DMS153 (cell line): Measurements from ENCODE around the gene ARID4A.
"Not testable (repeated sequence)": the region's sequence is repeated elsewhere in the genome, so short reads cannot be mapped to it uniquely, and the experiment has no call there.

Source experiments
- DNase-seq: peaks from one replicate; lab custom pipeline; 2025; lab: John Stamatoyannopoulos, UW

Gene ARID4A

GRCh38 chr14:58362272-58362671 lies 63.9 kb downstream of the ARID4A start:
- DNase-seq: not testable (repeated sequence)

DNA sequence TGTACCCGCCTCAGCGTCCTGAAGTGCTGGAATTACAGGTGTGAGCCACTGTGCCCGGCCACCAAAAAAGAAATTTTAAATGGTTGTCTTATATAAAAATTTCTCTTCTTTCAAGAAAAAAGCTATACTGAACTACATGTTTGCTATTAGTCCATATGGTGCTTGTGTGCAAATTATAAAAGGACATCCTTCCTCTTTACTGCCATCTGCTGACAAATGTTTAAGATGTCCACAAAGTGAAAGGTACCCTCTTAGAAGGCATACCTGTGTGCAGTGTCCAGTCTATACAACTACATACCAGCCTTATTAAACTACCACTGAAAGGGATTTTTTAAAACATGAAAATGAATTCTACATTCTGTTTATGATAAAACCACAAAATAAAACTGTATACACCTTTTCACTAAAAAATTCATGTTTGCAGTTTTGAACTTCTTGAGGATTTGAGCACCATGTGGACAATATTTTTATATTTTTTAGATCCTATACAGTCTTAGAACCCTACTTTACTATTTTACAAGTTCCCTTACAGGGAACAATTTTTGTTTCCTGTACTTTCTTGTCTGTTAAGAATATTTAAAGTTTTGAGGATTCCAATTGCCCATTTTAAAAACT lies 64.5 kb downstream of the ARID4A start:
- DNase-seq: peak; percentile 54

GRCh38 chr14:58364316-58364715 lies 66.0 kb downstream of the ARID4A start:
- no peak for DNase-seq

DNA sequence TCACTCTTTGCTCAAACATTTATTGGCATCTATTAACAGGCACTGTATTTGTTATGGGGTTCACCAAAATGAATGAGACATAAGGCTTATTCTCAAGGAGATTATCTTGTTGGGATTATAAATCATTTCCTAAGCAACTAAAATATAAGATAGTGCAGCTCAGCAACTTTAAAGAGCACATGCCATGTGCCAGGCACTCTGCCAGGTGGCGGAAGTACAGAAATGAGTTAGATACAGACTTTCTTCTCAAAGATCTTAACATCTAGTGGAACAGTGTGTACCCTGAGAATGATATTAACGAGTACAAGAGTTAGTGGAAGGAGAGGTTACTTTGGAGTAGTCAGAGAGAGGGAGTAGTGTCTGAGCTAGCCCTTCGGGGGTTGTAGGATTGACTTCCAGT lies 68.9 kb downstream of the ARID4A start:
- DNase-seq: no peak

GRCh38 chr14:58368956-58369355 lies 70.6 kb downstream of the ARID4A start:
- DNase-seq: no peak

GRCh38 chr14:58376791-58377190 lies 78.4 kb downstream of the ARID4A start:
- DNase-seq: no peak

DNA sequence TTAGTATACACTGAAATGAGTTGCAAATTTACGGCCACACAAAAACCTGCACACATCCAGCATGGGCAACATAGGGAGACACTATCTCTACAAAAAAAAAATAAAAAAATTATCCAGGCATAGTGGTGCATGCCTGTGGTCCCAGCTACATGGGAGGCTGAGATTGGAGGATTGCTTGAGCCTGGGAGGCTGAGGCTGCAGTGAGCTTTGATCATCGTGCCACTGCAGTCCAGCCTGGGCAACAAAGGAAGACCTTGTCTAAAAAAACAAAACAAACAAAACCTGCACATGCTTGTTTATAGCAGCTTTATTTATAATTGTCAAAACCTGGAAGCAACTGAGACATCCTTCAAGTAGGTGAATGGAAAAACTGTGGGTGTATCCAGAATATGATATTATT lies 92.5 kb downstream of the ARID4A start:
- DNase-seq: no peak

DNA sequence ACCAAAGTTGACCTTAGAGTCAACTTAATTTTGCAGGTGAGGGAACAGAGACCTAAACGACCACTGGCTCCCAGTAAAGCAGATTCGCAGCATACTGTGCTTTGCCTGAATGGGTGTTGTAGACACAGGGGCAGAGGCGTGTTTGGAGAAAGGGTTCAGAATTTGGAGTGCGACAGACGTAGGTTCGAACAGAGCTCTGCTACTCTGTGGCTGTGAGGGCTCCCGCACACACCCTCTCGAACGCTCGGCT lies 97.1 kb downstream of the ARID4A start:
- no peak for DNase-seq

GRCh38 chr14:58395812-58396788 lies 97.7 kb downstream of the ARID4A start, which contains the start of gene TOMM20L:
Gene TOMM20L (plus strand): TSS chr14:58395930. CDS start chr14:58395958, 28 bp downstream.
- DNase-seq: peak; percentile 56

DNA sequence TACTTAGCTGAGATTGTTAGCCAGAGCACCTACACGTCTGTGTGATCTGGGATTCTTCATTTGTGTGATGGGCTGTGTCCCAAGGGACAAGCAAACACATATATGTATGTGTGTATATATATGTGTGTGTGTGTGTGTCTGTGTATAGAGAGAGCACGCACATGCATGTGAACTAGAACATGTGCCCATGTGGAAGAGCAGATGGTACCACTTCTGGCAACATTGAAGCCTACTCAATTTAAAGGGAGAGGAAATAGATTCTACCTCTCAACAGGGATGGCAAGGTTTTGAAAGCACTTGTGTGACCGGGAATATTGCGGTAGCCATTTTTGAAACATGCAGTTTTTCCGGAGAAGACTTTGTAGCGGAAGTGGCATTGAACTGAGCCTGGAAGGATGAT lies 98.8 kb downstream of the ARID4A start:
- DNase-seq: no peak

DNA sequence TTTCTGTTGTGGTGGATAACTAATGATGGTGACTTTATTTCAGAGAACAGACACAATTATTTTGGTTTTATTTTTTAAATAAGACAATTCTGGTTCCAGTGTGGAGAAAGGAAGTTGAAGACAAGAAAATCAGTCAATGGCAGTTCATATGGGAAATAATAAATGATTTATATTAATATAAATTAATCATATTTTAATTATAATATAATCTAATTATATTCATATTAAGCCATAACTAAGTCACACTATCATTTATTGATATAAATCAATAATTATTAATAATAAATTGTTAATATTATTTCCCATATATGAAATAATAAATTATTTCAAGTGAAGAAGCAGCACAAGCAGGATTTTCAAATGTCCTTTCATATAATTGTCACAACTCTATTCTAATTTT lies 100.1 kb downstream of the ARID4A start:
- no peak for DNase-seq

DNA sequence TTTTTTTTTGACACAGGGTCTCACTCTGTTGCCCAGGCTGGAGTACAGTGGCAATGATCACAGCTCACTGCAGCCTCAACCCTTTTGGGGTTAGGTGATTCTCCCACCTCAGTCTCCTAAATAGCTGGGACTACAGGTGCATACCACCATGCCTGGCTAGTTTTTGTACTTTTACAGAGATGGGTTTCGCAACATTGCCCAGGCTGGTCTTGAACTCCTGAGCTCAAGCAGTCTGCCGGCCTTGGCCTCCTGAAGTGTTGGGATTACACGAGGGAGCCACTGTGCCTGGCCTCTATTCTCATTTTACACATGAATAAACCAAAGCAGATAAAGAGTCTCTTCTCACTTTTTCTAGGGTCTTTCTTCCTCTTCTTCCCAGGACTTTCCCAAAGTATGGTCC lies 100.5 kb downstream of the ARID4A start:
- no peak for DNase-seq

- DNase-seq: no peak
Measured at GRCh38 chr14:58401587-58401986, 103.2 kb downstream of the ARID4A start.

GRCh38 chr14:58408681-58409215 lies 110.4 kb downstream of the ARID4A start:
- DNase-seq: no peak

GRCh38 chr14:58414845-58415244 lies 116.5 kb downstream of the ARID4A start:
- DNase-seq: no peak

DNA sequence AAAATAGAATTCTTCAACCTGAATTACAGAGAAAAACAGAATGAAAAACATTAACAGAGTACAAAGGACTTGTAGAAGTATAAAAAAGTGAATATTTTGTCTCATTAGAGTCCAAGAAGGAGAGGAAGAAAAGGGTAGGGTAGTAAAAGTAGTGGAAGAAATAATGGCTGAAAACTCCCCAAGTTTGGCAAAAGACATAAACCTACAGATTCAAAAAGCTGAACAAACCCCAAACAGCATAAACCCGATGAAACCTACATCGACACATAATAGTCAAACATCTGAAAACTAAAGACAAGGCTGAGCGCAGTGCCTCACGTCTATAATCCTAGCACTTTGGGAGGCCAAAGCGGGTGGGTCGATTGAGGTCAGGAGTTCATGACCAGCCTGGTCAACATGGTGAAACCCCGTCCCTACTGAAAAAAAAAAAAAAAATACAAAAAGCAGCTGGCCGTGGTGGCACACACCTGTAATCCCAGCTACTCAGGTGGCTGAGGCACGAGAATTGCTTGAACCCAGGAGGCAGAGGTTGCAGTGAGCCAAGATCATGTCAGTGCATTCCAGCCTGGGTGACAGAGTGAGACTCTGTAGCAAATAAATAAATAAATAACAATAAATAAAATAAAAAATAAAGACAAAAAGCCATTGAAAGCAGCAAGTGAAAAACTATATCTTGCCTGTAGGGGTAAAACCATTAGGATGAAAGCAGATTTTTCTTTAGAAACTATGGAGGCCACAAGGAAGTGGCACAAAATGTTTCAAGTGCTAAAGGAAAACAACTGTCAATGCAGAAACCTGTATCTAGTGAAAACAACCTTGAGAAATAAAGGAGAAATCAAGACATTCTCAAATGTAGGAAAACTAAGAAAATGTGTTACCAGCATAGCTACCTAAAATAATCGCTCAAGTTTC lies 117.5 kb downstream of the ARID4A start:
- DNase-seq: no peak

DNA sequence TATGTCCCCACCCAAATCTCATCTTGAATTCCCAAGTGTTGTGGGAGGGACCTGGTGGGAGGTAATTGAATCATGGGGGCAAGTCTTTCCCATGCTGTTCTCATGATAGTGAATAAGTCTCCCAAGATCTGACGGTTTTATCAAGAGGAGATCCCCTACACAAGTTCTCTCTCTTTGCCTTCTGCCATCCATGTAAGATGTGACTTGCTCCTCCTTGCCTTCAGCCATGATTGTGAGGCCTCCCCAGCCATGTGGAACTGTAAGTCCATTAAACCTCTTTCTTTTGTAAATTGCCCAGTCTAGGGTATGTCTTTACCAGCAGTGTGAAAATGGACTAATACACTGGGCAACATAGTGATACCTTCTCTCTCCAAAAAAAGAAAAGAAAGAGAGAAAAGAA lies 118.6 kb downstream of the ARID4A start:
- DNase-seq: not testable (repeated sequence)
